ENCODE data around the gene AKNA. TPM values are rescaled to one million over a fixed set of nuclear protein-coding genes. Genes with fewer than 3 reads are reported as not detected.
A peak's percentile ranks its signal among the peaks of the same experiment; 100 is the strongest.

The AKNA gene
- polyA plus RNA-seq, 1 donor from 2014 or later: 1.2 TPM

DNA sequence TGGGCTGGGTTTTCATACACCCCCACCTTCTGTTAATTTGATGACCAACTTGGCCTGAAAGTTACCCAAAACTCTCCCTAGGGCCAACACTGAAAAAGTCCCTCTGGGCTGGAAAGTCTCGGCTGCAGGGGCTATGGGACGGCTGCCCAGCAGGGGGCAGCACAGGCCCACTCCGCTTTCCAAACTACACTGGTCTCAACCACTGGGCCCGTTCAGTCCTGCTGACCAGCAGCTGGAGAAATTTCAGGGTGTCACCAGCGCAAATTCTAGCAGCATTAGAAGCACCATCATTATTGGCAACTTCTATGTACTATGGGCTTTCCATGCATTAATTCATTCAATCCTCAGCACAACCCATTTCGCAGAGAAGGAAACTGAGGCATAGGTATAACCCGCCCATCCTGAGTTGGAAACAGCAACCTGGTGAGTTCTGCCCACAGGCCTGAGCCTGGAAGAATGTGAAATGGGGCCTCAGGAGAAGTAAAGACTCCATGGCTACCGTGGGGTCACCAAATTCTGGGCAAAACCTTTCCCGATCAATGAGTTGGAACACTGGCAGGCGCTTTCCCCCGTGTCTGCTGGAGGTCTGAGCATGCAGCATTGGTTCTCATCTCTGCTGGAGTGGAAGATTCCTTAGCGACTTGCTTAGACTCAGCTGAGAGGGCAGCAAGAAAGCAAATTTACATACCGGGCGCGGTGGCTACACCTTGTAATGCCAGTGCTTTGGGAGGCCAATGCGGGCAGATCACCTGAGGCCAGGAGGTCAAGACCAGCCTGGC lies 48.5 kb downstream of the AKNA start:
- H3K27me3 ChIP-seq (ENCODE audit: insufficient read depth, low read depth, low read length): no peaks in the 10 kb centered on the region
- H3K4me3 ChIP-seq (ENCODE audit: low read length): no peak overlapping the region
- no peak overlapping the region for H2AFZ ChIP-seq (ENCODE audit: low read depth, low read length)
- H3F3A ChIP-seq (ENCODE audit: insufficient read depth, low read length, poor library complexity, severe bottlenecking): no peaks in the 10 kb centered on the region
- no peaks in the 10 kb centered on the region for H4K20me1 ChIP-seq (ENCODE audit: insufficient read depth)
- H3K4me2 ChIP-seq (ENCODE audit: low read length): no peak overlapping the region
- no peaks in the 10 kb centered on the region for H3K9me2 ChIP-seq (ENCODE audit: insufficient read depth, low read length)
- no peaks in the 10 kb centered on the region for H3K9me3 ChIP-seq (ENCODE audit: low read length)
- H3K36me3 ChIP-seq (ENCODE audit: insufficient read depth, low read length): no peaks in the 10 kb centered on the region
- no peak overlapping the region for H3K9ac ChIP-seq (ENCODE audit: low read length)
- TF ChIP-seq RAD21 (conservative IDR thresholded peaks at IDR 0.05) (peak; percentile 20), EP300 (conservative IDR thresholded peaks at IDR 0.05; ENCODE audit: poor library complexity, severe bottlenecking) (no peak)
- H3K79me2 ChIP-seq (replicated peaks; ENCODE audit: insufficient read depth, low read length): no peaks in the 10 kb centered on the region
- no peak overlapping the region for H3K27ac ChIP-seq (ENCODE audit: low read length)

DNA sequence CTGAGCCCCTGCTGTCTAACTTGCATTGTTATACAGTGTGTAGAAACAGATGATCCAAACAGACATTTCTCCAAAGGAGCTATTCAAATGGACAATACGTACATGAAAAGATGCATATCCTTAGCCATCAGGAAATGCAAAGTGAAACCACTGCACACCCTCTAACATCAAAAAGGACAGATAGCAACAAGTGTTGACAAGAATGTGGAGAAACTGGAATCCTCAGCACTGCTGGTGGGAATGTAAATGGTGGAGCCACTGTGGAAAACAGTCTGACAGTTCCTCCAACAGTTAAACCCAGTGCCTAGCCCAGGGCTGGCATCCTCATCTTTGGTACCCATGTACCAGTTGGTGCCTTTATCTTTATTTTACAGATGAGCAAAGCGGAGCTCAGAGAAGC lies 49.6 kb downstream of the AKNA start:
- Histone ChIP-seq H3K27me3 (ENCODE audit: insufficient read depth, low read depth, low read length) (no peaks in the 10 kb centered on the region), H4K20me1 (ENCODE audit: insufficient read depth) (no peaks in the 10 kb centered on the region), H3K9me3 (ENCODE audit: low read length) (no peaks in the 10 kb centered on the region), H3K79me2 (replicated peaks; ENCODE audit: insufficient read depth, low read length) (no peaks in the 10 kb centered on the region), H3K9me2 (ENCODE audit: insufficient read depth, low read length) (no peaks in the 10 kb centered on the region), H2AFZ (ENCODE audit: low read depth, low read length) (no peak overlapping the region), H3K36me3 (ENCODE audit: insufficient read depth, low read length) (no peaks in the 10 kb centered on the region), H3K27ac (ENCODE audit: low read length) (no peak overlapping the region), H3F3A (ENCODE audit: insufficient read depth, low read length, poor library complexity, severe bottlenecking) (no peaks in the 10 kb centered on the region), H3K4me2 (ENCODE audit: low read length) (no peak overlapping the region), H3K9ac (ENCODE audit: low read length) (no peak overlapping the region), H3K4me3 (ENCODE audit: low read length) (no peak overlapping the region)
- TF ChIP-seq EP300 (conservative IDR thresholded peaks at IDR 0.05; ENCODE audit: poor library complexity, severe bottlenecking): no peak
- no peak for TF ChIP-seq EZH2 (IDR thresholded peaks at IDR 0.05; ENCODE audit: borderline replicate concordance, insufficient read depth, low read length, poor library complexity, severe bottlenecking)
- no peak for TF ChIP-seq SMC3 (conservative IDR thresholded peaks at IDR 0.05; ENCODE audit: poor library complexity)
- TF ChIP-seq, protein P1, sequence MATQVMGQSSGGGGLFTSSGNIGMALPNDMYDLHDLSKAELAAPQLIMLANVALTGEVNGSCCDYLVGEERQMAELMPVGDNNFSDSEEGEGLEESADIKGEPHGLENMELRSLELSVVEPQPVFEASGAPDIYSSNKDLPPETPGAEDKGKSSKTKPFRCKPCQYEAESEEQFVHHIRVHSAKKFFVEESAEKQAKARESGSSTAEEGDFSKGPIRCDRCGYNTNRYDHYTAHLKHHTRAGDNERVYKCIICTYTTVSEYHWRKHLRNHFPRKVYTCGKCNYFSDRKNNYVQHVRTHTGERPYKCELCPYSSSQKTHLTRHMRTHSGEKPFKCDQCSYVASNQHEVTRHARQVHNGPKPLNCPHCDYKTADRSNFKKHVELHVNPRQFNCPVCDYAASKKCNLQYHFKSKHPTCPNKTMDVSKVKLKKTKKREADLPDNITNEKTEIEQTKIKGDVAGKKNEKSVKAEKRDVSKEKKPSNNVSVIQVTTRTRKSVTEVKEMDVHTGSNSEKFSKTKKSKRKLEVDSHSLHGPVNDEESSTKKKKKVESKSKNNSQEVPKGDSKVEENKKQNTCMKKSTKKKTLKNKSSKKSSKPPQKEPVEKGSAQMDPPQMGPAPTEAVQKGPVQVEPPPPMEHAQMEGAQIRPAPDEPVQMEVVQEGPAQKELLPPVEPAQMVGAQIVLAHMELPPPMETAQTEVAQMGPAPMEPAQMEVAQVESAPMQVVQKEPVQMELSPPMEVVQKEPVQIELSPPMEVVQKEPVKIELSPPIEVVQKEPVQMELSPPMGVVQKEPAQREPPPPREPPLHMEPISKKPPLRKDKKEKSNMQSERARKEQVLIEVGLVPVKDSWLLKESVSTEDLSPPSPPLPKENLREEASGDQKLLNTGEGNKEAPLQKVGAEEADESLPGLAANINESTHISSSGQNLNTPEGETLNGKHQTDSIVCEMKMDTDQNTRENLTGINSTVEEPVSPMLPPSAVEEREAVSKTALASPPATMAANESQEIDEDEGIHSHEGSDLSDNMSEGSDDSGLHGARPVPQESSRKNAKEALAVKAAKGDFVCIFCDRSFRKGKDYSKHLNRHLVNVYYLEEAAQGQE (IDR thresholded peaks at IDR 0.05; ENCODE audit: borderline replicate concordance): no peak
- TF ChIP-seq POLR2AphosphoS5 (IDR thresholded peaks at IDR 0.05): no peak
- TF ChIP-seq, protein P2, sequence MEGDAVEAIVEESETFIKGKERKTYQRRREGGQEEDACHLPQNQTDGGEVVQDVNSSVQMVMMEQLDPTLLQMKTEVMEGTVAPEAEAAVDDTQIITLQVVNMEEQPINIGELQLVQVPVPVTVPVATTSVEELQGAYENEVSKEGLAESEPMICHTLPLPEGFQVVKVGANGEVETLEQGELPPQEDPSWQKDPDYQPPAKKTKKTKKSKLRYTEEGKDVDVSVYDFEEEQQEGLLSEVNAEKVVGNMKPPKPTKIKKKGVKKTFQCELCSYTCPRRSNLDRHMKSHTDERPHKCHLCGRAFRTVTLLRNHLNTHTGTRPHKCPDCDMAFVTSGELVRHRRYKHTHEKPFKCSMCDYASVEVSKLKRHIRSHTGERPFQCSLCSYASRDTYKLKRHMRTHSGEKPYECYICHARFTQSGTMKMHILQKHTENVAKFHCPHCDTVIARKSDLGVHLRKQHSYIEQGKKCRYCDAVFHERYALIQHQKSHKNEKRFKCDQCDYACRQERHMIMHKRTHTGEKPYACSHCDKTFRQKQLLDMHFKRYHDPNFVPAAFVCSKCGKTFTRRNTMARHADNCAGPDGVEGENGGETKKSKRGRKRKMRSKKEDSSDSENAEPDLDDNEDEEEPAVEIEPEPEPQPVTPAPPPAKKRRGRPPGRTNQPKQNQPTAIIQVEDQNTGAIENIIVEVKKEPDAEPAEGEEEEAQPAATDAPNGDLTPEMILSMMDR (IDR thresholded peaks at IDR 0.05; ENCODE audit: poor library complexity, severe bottlenecking): no peak
